KMS-11 (cell line): ENCODE data around the gene TFPT.

ENCODE experiments used
- H2AFZ ChIP-seq: fragments of 200-600 bp; sonication (generic); 2 replicates; pipeline ENCODE4 v1.6.1; 2016; ENCODE audit warnings: antibody characterized with exemption, mixed run types, low read depth
- H3K27ac ChIP-seq: fragments of 200-600 bp; sonication (generic); 2 replicates; pipeline ENCODE4 v1.6.1; 2016; ENCODE audit warnings: mild to moderate bottlenecking, mixed run types
- H3K27me3 ChIP-seq: fragments of 200-600 bp; sonication (generic); 2 replicates; pipeline ENCODE4 v1.6.1; 2017; ENCODE audit warnings: mild to moderate bottlenecking, low read depth, mixed run types, moderate library complexity; ENCODE audit not compliant: insufficient read depth
- H3K36me3 ChIP-seq: fragments of 200-600 bp; sonication (generic); 2 replicates; pipeline ENCODE4 v1.6.1; 2017; ENCODE audit warnings: mild to moderate bottlenecking, mixed run types; ENCODE audit not compliant: insufficient read depth
- H3K4me1 ChIP-seq: fragments of 200-600 bp; sonication (generic); 2 replicates; pipeline ENCODE4 v1.6.1; 2016; ENCODE audit warnings: mild to moderate bottlenecking, low read depth, mixed run types; ENCODE audit not compliant: poor library complexity, severe bottlenecking
- H3K4me2 ChIP-seq: fragments of 200-600 bp; sonication (generic); 2 replicates; pipeline ENCODE4 v1.7.0; 2016; ENCODE audit warnings: mild to moderate bottlenecking, mixed run types
- H3K4me3 ChIP-seq: fragments of 200-600 bp; sonication (generic); IDR thresholded peaks from 2 replicates; pipeline ENCODE4 v1.6.1; 2017; ENCODE audit warnings: low read depth, low read length, mixed read lengths; ENCODE audit not compliant: insufficient read depth
- H3K79me2 ChIP-seq: fragments of 200-600 bp; sonication (generic); 2 replicates; pipeline ENCODE4 v1.6.1; 2016; ENCODE audit warnings: low read depth, mixed run types; ENCODE audit not compliant: insufficient read depth
- H3K9ac ChIP-seq: fragments of 200-600 bp; sonication (generic); 2 replicates; pipeline ENCODE4 v1.6.1; 2016; ENCODE audit warnings: mild to moderate bottlenecking, mixed run types
- H4K20me1 ChIP-seq: fragments of 200-600 bp; sonication (generic); 2 replicates; pipeline ENCODE4 v1.6.1; 2016; ENCODE audit warnings: mild to moderate bottlenecking, mixed run types; ENCODE audit not compliant: insufficient read depth
- TF ChIP-seq, protein P1 (sequence below): fragments of 200-600 bp; sonication (generic); conservative IDR thresholded peaks from 2 replicates; pipeline ENCODE4 v1.6.1; 2017; ENCODE audit warnings: low read depth, mild to moderate bottlenecking, antibody characterized with exemption, low read length, moderate library complexity, mixed read lengths

TFPT gene

DNA sequence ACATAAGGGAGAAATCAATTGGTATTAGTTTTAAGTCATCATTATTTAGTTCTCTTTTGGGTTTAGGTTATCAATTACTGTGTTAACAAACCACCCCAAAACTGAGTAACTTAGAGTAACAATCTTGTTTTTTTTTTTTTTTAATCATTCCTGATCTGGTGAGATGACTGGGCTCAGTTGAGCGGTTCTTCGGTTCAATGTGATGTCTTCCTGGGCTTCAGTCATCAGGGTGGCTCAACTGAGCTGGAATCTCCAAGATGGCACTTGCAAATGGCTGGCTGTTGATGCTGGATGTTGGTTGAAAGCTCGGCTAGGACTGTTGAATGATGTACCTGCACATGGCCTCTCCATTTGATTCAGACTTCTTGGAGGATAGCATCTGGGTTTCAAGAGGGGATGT lies 31.0 kb downstream of the TFPT start:
- TF ChIP-seq, protein P1, sequence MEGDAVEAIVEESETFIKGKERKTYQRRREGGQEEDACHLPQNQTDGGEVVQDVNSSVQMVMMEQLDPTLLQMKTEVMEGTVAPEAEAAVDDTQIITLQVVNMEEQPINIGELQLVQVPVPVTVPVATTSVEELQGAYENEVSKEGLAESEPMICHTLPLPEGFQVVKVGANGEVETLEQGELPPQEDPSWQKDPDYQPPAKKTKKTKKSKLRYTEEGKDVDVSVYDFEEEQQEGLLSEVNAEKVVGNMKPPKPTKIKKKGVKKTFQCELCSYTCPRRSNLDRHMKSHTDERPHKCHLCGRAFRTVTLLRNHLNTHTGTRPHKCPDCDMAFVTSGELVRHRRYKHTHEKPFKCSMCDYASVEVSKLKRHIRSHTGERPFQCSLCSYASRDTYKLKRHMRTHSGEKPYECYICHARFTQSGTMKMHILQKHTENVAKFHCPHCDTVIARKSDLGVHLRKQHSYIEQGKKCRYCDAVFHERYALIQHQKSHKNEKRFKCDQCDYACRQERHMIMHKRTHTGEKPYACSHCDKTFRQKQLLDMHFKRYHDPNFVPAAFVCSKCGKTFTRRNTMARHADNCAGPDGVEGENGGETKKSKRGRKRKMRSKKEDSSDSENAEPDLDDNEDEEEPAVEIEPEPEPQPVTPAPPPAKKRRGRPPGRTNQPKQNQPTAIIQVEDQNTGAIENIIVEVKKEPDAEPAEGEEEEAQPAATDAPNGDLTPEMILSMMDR, result no peak
- Histone ChIP-seq H4K20me1 (no peaks in the 10 kb centered on the region), H3K9ac (no peak overlapping the region), H3K4me3 (no peak overlapping the region), H3K27ac (no peak overlapping the region), H3K36me3 (no peaks in the 10 kb centered on the region; the same call in 1 of the 2 replicates), H3K27me3 (peaks cover 3% of the 10 kb centered on the region), H3K79me2 (no peaks in the 10 kb centered on the region), H3K4me1 (no peaks in the 10 kb centered on the region), H3K4me2 (no peak overlapping the region), H2AFZ (no peak overlapping the region)

- H3K4me2 ChIP-seq, result no peak within 1 kb of the TSS
- H3K4me3 ChIP-seq, result no peak within 1 kb of the TSS
- no peak within 1 kb of the TSS for H3K9ac ChIP-seq
- TF ChIP-seq, protein P1, result no peak
- H2AFZ ChIP-seq, result no peak within 1 kb of the TSS
- peaks cover 9% of the 10 kb centered on the region for H3K27me3 ChIP-seq
- no peaks in the 10 kb centered on the region for H3K79me2 ChIP-seq
- H3K27ac ChIP-seq, result no peak within 1 kb of the TSS
- H4K20me1 ChIP-seq, result no peaks in the 10 kb centered on the region
- no peaks in the 10 kb centered on the region for H3K4me1 ChIP-seq
- H3K36me3 ChIP-seq, result no peaks in the 10 kb centered on the region; the same call in 1 of the 2 replicates
These were observed 34.4 kb downstream of the TFPT start, which contains the start of gene TARM1 for GRCh38 chr19:54081032-54081431. Gene TARM1 (minus strand): TSS chr19:54081365. CDS start chr19:54081340, 25 bp downstream.

- no peaks in the 10 kb centered on the region for H3K4me1 ChIP-seq
- no peaks in the 10 kb centered on the region for H4K20me1 ChIP-seq
- H2AFZ ChIP-seq, result no peak overlapping the region
- TF ChIP-seq, protein P1, result no peak
- peaks cover 22% of the 10 kb centered on the region for H3K27me3 ChIP-seq
- no peak overlapping the region for H3K4me2 ChIP-seq
- no peaks in the 10 kb centered on the region for H3K79me2 ChIP-seq
- no peak overlapping the region for H3K27ac ChIP-seq
- H3K4me3 ChIP-seq, result no peak overlapping the region
- no peak overlapping the region for H3K9ac ChIP-seq
- H3K36me3 ChIP-seq, result no peaks in the 10 kb centered on the region
These were observed 38.1 kb downstream of the TFPT start for GRCh38 chr19:54077334-54077733.

DNA sequence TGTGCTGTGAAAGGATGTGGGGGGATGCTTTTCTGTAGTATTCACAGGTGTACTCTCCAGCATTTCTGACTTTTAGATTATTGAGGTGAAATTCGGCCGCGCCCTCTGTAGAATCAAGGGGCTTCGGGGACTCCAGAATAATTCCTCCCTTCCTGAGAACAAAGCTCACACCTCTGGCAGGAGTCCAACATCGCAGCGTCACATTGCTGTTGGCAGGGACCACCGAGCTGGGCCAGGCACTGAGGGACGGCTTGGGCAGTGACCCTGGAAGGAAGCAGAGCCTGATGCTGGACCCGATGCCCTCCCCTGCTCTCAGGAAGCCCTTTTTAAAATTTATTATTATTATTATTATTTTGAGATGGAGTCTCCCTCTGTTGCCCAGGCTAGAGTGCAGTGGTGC lies 40.6 kb downstream of the TFPT start:
- Histone ChIP-seq H2AFZ (no peak overlapping the region), H3K4me1 (no peaks in the 10 kb centered on the region), H3K36me3 (no peaks in the 10 kb centered on the region), H3K79me2 (no peaks in the 10 kb centered on the region), H3K9ac (no peak overlapping the region), H3K4me3 (no peak overlapping the region), H3K27me3 (peaks cover 22% of the 10 kb centered on the region), H3K4me2 (no peak overlapping the region), H3K27ac (no peak overlapping the region), H4K20me1 (no peaks in the 10 kb centered on the region)
- TF ChIP-seq, protein P1, result no peak

GRCh38 chr19:54073829-54074228 lies 41.6 kb downstream of the TFPT start:
- no peaks in the 10 kb centered on the region for H3K79me2 ChIP-seq
- H3K4me3 ChIP-seq, result no peak overlapping the region
- peaks cover 24% of the 10 kb centered on the region for H3K27me3 ChIP-seq
- no peak overlapping the region for H2AFZ ChIP-seq
- no peak overlapping the region for H3K4me2 ChIP-seq
- no peaks in the 10 kb centered on the region for H4K20me1 ChIP-seq
- no peak overlapping the region for H3K9ac ChIP-seq
- H3K4me1 ChIP-seq, result no peaks in the 10 kb centered on the region
- TF ChIP-seq, protein P1, result no peak
- no peaks in the 10 kb centered on the region for H3K36me3 ChIP-seq
- H3K27ac ChIP-seq, result no peak overlapping the region
